ENCODE data around the gene ZNF235.
A peak's percentile ranks its signal among the peaks of the same experiment; 100 is the strongest.
"Not testable (repeated sequence)": the region's sequence is repeated elsewhere in the genome, so short reads cannot be mapped to it uniquely, and the experiment has no call there.

The ZNF235 gene

DNA sequence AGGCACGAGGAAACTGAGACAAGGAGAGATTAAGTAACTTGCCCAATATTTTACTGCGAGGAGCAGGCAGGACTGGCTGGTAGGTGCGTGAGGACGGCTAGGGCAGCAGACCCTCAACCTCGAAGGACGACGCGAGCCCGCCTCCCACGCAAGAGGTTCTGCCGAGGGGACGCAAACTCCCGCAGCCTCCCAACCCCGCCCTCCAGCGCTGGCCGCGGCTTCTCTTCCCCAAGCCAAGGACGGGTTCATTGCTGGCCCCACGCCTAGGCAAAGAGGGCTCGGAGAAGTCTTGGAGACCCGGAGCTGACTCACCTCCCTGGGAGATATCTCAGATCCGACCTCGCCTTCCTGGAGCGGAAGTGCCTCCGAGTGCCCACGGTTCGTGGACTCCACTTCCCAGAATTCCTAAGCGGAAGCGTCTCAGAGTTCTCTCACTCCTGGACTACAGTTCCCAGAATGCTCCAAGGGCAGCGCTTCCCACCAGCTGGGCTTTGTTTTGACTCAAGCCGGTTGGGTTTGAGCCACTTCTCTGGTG lies at the start of gene ZNF235:
Gene ZNF235, minus strand, starts transcription at position 367 of the 535 bp plus-strand sequence. CDS start 1,621 bp downstream, outside the sequence.
- DNase-seq: peak; percentile 60 to 81

DNA sequence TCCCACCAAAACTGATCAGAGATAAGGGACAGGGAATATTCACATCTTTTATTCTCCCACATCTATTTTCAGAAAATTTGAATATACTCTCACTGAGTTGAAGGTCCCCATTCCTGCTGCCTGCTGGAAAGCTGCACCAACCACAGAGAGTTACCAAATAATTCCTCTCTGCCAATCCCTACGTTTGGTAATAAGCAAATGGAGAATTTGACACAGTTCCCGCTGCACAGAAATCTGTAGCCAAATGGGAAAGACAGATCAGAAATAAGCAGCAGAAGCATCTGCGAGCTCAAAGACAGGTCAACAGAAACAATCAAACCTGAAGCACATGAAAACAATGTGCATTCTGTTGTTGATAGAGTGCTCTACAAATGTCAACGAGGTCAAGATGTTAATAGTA lies 41.7 kb upstream of the ZNF235 start:
- no peak for DNase-seq

DNA sequence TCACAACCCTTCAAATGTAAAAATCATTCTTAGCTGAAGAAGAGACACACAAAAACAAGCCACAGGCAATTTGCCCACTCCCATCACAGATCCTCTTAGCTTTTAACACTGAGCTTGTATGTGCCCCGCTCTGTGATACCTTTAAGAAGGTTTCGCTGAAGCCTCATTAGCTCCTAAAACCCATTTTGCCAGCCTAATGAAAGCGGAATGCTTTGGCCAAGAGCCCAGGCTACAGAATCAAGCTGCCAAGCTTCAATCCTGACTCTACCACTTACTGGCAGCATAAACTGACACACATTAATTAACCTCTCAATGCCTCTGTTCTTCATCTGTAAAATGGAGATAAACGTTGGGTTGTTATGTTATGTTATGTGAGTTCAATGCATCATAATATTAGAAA lies 41.1 kb upstream of the ZNF235 start:
- no peak for DNase-seq

DNA sequence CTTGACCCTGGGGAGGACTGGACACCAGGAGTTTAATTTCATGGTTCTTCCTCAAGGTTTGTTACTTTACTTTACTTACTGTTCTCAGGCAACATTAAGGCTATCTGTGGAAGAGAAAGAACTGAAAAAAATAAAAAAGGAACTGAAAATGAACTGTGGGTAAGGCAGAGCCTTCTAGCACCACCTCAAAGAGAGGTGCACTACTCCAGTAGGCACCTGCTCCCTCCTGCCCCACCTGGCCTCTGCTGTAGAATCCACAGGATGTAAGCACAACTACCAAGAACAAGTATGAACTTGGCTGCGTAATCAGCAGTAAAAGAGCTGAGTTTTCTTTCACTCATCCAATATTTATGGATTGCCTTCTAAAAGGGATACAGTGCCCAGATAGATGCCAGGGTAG lies 39.4 kb upstream of the ZNF235 start:
- no peak for DNase-seq

DNA sequence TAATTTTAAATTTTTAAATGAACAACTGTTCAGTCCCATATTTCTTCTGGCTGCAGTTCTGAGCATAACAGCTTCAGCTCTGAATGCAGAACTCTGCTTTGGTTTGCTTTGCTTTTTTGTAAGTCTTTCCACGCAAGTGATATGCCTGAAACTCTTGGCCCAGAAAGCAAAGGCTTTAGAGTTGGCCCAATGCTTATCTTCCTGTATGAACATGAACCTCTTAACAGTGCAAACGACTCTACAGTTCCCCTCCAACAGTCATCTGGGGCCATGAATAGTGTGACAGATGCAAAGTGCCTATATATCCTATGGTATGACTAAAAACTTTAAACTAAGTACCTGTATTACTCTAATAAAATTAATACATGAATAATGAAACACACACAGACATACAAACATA lies 37.0 kb upstream of the ZNF235 start:
- DNase-seq: no peak

DNA sequence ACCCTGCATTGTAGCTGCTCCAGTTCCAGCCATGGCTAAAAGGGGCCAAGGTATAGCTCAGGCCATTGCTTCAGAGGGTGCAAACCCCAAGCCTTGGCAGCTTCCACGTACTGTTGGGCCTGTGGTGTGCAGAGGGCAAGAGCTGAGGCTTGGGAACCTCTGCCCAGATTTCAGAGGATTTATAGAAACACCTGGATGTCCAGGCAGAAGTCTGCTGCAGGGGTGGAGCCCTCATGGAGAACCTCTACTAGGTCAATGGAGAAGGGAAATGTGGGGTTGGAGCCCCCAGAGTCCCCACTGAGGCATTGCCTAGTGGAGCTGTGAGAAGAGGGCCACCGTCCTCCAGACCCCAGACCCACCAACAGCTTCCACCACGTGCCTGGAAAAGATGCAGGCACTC lies 29.8 kb upstream of the ZNF235 start:
- DNase-seq: not testable (repeated sequence)

DNA sequence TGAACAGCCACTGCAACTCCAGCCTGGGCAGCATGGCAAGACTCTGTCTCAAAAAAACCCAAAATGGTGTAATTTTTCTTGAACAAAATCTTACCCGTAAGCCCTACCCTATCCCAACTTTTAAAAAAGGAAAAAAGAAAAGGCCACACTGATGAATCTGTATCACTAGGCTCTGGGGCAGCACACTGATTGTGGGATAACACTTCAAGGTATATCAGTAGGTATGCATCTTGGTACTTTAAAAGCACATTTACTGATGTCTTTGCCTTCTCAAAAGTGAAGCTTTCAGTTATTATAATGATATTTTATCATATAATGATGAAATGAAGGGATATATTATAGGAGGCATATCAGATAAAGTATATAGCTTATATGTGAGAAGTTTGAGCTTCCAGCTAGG lies 27.3 kb upstream of the ZNF235 start:
- no peak for DNase-seq

DNA sequence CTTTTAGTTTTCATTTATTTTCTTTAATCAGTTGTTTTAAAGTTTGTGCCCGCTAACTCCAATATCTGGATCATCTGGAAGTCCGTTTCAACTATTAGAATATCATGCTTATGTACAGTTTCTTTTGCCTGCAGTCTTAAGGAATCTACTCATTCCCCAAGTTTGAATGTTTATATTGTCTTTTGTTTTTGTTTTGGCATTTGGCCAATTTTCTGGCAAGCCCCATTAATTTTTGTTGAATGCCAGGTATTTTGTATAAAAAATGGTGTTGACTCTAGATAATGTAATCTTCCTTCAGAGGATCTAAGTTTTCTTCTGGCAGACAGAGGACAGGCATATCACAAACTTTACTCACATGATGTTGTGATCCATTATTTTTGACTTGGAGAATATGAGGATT lies 11.1 kb upstream of the ZNF235 start:
- DNase-seq: no peak

DNA sequence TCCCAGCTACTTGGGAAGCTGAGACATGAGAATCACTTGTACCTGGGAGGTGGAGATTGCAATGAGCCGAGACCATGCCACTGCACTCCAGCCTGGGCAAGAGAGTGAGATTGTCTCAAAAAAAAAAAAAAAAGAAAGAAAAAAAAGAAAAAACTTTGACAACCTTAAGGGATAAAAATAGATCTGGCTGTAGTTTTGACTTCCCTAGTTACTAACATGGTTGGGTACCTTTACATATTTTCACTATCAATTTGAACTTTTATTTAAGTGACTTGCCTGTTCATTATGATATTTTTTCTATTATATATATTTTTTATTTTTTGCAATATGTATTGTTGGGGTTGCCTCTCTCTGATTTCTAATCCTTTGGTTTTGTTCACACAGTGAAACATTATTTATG lies 8.4 kb upstream of the ZNF235 start:
- no peak for DNase-seq

DNA sequence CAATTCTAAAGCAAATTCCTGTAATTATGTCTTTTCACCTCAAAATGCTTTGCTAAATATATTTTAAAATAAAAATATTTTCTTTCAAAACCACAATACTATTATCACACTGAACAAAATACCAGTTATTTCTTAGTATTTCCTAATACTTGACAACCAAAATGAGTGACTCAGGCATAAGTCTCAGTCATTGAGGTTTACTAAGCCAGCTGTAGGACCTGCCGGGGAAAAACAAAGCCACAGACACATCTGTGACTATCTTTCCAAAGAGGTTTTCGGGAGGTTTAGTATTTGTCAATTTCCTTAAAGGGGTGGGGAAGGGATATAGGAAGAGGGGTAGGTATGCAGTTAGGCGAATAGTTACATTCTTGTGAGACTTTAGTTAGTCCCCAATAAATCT lies 3.2 kb upstream of the ZNF235 start:
- no peak for DNase-seq

DNA sequence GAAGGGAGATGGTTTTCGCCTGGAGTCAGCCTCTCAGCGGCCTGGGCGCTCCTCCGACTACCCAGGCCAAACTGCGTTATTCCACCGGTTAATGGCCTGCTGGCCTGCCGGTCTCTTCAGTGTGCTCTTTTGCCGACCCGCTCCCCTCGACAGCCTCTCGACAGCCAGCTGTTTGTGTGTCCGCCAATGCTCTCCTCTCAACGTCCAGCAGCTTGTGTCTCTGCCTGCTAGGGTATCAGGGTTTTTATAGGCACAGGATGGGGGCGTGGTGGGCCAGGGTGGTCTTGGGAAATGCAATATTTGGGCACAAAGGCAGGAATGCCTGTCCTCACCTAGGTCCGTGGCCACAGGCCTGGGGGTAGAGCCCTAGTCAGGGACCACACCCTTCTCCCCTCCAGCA lies 1.5 kb upstream of the ZNF235 start:
- no peak for DNase-seq

DNA sequence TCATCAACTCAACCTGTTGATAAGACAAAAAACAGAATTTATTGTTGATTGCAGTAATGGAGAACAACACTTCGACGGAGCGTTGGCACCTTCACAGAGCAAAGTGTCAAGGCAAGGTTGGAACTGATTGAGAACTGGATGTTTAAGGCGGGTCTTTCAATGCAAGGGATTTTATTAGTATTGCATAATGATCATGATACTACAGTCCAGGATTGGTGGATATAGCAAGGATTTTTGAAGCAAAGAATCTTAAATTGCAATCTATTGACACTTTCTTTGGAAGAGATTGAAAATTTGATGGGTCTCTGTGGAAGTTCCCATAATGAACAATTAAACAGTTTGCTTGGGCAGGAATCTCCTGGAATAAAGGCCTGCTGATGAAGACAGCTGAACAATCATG lies 632 bp upstream of the ZNF235 start:
- DNase-seq: no peak

DNA sequence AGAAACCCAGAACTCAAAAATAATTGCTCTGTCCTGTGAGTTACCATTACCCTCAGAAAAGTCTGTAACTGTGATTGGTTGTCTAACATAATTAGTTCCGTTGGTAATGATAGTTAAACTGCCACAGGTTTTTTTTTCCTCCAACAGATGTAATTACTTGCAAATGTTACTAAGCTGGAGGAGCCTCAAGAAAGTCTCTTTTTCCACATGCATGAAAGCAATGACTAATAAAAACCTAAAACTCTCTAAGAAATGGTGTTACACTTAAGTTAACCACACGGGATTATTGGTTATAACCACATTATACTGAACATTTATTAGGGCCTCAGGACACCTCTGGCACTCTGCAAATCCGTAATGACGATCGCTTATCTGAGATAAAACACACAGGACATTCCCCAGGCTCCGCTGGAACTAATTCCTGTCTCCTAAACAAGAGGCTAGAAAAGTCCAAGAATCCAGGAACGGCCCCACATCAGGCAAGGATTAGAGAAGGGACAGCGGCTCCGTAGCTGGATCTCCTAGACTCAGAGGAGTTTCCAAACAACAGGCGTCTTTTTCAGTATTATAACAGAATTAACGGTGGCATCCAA lies 753 bp downstream of the ZNF235 start:
- DNase-seq: no peak

DNA sequence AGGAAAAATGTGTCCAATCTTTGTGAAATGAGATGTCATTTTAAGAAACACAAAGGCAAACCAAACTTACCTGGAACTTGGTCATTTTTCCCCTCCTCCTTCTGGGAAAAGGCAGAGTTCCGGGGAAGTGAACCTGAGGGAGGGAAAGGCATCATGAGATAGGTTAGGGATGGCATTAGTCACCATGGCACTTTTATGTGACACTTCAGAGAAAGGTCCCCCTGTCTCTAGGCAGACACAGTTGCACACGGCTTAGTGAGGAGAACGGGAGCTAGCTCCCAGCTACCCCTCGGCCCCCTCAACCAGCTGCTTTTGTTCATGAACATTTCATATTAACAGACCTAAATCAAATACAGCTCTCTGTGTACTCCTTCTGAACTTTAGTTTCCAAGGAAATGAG lies 1.5 kb downstream of the ZNF235 start:
- DNase-seq: no peak

DNA sequence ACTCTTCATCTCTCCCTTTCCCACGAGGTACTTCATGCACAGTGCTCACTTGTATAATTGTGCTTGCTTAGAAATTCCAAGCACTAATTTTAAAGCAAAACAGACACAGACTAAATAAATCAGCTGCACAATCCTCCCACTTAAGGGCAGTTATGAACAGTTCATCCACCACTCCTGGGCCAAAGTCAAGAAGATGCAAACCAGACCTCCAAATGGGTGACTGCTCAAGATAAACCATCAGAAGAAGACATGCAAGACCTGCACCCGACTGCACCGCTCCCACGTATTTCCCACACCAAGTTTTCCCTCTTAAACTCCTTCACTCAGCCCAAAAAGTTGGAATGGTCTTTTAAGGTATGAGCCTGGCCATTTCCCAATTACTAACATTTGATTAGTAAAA lies 19.9 kb downstream of the ZNF235 start:
- no peak for DNase-seq

DNA sequence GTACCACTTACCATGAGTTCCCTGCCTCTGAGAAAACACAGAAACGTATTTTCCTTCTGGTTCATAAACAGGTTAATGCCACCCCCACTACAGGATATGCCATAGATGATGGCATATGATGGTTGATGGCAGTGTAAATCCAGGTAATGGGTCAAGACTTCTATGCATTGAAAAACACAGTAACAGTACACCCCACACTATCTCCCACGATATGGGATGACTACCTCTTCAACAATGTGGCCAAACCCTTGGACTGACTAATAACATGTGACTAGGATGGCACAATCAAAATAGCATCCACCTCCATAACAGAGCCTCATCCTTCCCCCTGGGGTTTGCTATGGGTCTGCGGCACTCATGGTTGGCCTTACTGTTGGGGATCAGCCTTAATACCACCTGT lies 22.0 kb downstream of the ZNF235 start:
- no peak for DNase-seq

DNA sequence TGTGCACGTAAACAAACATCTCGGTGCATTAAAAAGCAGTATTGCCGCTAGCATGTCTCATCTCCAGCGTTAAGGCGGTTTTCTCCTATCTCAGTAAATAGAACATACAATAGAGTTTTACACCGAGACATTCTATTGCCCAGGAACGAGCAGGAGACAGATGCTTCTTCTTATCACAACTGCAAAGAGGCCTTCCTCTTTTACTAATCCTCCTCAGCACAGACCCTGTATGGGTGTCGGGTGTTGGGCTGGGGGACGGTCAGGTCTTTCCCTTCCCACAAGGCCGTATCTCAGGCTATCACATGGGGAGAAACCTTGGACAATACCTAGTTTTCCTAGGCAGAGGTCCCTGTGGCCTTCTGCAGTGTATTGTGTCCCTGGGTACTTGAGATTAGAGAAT lies 23.9 kb downstream of the ZNF235 start:
- DNase-seq: no peak

DNA sequence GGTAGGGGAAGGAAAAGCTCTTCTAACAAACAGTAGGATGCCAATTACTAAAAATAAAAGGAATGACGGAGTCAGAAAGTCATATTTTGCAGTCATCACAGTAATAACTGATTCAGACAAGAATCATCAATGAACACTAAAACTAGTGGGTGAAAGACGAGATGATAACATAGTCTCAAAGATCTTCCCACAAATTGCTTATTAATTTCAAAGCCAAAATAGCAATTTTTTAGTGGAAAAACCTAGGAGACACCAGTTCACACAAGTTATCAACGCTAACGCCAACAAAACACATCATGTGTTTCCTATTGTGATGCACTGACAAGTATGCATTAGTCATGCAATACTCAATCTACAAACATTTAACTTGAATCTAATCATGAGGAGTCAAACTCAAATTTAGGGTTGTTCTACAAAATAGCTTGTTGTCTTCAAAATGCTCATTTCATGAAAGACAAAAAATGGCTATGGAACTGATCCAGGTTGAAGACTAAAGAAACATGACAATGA lies 26.6 kb downstream of the ZNF235 start:
- no peak for DNase-seq

DNA sequence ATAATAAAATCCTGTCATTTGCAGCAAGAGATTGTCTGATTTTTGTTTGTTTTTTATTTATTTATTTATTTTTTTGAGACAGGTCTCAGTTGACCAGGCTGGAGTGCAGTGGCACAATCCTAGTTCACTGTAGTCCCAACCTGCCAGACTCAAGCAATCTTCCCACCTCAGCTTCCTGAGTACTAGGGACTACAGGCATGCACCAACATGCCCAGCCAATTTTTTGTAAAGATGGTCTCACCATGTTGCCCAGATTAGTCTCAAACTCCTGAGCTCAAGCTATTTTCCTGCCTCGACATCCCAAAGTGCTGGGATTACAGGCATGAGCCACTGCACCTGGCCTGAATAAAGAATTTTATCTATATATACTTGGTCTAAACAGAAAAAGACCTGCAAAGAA lies 27.5 kb downstream of the ZNF235 start:
- DNase-seq: no peak

DNA sequence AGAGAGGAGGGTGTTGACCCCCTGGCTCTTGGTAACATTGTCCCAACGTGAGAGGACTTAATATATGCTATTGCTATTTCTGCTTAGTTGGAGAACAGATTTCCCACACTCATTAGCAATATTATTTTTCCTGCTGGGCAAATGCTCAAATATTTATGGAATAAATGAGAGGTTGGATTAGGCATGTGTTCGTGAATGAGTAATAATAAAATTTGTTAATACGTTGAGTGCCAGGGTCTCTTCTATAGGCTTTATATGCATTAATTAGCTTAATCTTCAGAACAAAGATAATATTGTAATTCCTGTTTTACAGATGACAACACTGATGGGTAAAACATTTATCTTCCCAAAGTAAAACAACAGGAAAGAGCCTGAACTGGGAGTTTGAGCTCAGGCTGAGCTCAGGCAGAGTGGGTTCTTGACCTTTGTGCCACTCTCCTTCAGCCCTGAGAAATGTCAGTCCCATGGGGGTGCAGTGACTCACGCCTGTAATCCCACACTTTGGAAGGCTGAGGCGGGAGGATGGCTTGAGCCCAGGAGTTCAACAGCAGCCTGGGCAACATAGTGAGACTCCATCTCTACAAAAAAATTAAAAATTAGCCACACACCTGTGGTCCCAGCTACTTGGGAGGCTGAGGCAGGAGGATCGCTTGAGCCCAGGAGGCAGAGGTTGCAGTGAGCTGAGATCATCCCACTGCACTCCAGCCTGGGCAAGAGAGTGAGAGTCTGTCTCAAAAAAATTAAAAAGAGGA lies 44.0 kb downstream of the ZNF235 start:
- no peak for DNase-seq

DNA sequence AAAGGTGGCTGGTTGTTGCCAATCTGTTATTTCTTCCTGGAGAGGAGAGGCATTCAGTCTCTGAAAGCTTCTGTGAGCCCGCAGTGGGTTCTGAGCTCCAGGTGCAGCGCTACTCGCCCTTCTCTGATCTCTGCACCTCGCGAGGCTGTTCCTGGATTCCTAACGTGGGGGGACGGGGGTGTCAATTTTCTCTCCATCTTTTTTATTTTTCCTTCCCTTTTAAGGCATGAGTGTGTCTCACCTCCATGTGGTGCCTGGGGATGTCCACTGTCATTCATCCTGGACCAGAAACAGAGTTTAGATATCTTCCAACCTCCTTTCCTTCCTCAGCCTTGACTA lies 44.5 kb downstream of the ZNF235 start:
- DNase-seq: no peak

DNA sequence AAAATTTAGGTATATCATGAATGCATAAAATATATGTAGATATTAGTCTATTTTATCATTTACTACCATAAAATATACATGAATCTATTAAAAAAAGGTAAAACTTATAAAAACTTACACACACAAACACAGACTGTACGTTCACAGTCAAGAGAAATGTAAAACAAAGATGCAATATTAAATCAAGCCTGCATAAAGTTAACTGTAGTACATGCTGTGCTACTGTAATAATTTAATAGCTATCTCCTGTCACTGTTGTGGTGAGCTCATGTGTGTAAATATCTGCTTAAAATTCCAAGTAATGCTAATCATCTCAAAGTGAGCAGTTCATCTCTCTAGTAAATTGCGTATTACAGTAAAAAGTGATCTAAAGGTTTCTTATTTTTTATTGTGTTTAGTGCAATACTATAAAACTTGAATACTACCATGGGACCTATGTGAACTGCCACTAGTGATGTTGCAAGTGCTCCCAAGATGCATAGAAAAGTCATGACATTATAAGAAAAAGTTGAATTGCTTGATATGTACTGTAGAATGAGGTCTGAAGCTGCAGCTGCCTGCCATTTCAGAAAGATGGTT lies 45.9 kb downstream of the ZNF235 start:
- DNase-seq: no peak

DNA sequence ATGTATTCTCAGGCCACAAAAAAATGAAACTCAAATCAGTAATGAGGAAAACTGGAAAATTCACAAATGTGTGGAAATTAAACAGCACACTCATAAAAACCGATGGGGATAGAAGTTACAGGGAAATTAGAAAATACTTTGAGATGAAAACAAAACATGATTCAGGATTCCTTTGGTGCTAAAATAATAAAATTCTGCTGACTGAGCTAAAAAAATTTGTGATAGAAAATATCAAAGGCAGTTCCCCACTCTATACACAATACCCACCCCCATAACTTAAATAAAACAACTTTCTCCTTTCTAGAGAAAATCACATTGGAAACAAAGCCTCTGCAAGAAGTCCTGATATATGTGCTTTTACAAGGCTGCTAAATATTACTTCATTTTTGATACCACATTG lies 46.7 kb downstream of the ZNF235 start:
- no peak for DNase-seq

DNA sequence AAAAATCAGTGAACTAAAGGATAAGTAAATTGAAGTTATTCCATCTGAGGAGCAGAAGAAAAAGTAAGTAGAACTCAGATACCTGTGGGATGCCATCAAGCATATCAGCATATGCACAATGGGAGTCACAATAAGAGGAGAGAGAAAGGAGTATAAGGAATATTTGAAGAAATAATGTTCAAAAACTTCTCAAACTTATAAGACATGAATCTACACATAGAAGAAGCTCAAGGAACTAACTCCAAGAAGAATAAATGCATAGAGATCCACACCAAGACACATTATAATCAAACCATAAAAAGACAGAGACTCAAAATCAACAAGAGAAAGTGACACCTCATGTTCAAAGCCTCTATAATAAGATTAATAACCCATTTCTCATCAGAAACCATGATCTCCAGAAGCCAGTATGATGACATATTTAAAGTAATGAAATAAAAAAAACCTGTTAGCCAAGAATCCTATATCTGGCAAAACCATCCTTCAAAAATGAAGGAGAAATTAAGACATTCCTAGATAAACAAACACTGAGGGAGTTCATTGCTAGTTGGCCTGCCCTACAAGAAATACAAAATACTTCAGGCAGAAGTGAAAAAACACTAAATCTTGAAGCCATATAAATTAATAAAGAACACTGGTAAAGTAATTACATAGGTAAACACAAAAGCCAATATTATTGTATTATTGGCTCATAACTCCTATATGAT lies 49.0 kb downstream of the ZNF235 start:
- DNase-seq: no peak

Measured in stimulated activated CD4-positive, alpha-beta T cell treated with anti-CD3 and anti-CD28 coated beads, Interleukin-4, amount 100 ng/mL, for 4 hours (primary cell).